ENCODE measurements around the gene SEC14L1.
"Not testable (repeated sequence)": the region's sequence is repeated elsewhere in the genome, so short reads cannot be mapped to it uniquely, and the experiment has no call there.

SEC14L1 gene

DNA sequence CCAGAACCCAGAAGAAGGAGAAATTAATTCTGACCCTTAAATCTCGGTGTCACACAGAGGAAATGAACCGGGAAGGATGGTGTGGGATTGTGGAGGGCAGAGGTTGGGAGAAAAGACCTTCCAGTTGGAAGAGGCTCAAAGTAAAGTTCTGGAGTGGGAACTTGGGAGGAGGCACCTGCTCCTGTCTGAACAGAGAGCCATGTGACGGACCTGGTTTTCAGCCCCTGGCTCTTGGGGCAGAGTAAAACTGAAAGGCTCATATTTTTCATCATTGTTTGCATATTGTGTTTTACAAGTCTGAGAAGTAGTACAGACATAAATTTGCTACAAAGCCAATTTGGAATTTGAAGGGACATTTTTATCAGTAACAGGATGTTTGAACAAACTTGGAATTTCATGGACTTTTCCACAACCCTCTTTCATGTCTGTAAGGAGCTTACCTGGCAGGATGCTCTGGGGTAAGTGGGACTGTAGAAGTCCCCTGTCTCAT is 24.4 kb upstream of the SEC14L1 start:
- no peak for DNase-seq

DNA sequence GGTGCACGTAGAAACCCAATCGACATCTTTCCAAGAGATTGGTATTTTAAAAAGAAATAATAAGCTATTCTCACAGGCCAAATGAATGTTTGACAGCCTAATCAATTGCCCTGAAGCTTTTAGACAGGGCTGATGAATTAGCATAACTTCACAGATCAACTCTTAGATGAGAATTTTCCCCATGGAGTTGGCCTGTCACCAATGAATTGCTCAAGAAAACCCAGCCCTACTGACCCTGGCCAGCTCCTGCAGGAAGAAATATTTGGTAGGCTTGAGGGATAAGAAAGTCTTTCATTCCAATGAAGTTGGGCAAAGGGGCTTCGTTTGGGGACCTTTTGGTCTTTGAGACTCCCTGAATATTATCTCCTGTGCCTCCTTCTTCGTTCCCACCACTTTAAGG is 23.4 kb upstream of the SEC14L1 start:
- DNase-seq, result no peak

DNA sequence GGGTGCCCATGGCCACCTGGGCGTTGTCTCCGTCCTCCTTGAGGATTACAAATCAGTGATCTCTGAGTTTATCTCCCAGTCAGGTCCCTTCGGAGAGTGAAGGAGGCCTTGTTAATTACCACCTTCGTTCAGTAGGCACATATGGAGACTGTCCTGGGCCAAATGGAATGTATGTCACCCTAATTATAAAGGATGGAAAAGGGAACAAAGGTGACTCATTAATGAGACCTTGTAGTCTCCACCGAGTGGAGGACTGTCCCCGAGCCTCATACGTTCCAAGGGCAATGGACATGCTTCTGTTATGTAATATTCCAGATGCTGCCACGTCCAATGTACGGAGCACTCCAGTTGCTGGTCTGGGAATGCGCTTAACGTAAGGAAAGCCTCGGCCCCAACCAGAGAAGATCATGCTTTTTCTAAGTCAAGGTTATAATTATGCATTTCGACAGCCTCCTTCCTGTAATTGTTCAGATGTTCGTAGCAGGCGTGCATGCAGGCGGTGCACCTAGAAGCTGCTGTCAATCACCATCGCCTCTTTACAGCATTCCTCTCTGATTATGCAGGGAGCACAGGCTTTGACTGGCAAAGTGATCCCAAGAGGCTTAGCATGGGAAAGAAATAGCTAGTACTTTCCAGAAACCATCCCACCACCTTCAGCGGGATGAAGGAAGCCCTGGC is 22.4 kb upstream of the SEC14L1 start:
- DNase-seq, result no peak

DNA sequence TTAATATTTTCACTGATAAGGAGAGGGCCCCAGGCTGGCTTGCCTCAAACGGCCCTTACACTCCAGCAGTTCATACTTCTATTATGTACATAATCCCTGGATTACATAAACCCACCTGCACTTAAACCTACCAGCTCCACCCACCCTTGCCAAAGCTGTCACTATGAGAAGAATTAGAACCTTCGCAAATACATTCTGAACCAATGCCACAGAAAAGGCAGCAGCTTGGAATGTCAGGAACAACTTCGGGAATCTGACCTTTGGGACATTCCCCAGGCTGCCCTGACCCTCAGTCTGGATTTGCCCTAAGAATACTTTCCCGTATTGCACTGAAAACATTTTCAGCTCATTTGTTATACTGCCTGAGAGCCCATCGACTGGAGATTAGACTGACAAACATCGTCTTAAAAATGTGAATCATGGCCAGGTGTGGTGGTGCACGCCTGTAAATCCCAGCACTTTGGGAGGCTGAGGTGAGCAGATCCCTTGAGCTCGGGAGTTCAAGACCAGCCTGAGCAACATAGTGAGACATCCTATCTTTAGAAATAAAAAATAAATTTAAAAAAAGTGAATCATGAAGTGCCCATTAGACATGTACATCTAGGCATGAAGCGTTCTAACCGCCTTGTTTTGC is 21.0 kb upstream of the SEC14L1 start:
- DNase-seq, result no peak

DNA sequence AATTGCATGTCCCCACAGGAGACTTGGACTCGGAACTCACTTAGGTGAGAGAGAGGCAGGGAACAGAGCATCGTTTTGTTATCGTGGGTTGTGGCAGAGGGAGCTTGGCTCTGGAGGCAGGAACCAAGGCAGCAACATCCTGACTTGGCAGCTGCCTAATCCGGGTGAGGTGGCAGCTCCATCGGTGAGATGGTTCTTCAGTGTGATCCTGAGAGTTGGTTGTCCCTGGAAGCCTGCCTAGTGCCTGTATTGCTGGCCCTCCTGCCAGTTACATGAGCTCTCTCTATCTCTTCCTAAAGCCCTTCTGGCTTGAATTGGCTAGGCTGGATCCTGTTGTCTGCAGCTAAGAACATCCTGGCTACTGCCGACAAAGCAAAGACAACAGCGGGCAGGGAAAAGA is 19.9 kb upstream of the SEC14L1 start:
- DNase-seq, result peak in 1 of 2 experiments; percentile 62

DNA sequence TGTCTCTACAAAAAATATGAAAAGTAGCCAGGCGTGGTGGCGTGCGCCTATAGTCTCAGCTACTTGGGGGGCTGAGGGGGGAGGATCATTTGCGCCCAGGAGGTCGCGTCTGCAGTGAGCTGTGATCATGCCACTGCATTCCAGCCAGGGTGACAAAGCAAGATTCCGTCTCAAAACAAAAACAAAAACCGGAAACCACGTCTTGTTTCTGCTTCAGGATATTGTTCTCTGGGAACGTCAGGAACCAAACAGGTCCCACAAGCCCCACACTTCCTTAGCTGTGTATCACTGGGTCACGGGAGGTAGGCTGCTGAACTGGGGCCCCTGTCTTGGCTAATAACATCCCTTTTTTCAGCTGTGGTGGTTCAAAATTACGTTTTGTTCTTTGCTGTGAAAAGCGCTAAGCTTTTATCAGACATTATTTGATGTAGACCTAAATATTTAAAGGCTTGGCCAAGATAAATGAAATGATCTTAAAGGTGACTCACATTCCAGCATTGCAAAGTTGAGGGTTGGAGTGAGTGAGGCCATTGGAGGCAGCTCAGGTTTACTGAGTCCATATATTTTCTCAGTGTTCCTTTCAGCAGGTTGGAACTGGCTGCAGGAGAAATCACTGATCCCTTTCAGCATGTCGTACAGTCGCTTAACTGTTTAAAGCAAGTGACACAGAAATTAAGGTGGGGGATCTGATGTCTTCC is 16.4 kb upstream of the SEC14L1 start:
- no peak for DNase-seq

DNA sequence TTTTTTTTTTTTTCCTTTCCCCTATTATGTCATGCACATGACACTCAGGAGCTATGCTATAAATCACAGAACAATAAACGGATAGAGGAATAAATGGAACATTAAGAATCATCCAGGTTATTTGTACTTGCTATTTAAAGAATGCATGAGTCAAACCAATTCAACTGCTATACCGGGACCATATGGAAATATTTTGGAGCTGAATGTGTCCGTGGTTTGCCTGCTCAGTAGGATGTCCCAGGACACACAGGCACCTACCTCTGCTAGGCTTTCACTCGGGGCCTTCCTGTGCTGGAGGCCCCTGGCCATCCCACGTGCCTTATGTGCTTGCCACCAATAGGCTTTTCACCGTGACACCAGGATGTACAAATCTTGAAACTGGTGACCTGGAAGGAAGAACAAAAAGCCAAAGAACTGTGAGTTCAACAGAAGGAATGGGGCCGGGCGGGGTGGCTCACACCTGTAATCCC is 15.3 kb upstream of the SEC14L1 start:
- peak in 1 of 2 experiments; percentile 22 for DNase-seq

DNA sequence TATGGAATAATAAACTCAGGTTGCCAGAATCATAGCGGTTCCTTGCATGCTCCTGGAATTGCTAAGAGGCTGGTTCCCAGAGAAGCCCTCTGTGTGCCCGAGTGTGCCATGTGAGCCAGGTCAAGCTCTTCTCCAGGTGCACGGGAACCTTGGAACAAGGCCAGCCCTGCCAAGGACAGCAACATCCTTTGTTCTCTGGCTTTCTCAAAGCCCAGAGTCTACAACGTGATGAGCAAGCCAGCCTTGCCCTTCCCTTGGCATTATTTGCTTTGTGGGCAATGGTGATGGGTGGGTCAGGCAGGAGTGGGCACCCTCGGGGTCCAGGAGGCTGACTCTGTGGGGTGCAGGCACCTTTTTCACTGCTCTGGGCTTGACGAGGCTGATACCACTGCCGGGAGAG is 14.2 kb upstream of the SEC14L1 start:
- DNase-seq, result no peak

DNA sequence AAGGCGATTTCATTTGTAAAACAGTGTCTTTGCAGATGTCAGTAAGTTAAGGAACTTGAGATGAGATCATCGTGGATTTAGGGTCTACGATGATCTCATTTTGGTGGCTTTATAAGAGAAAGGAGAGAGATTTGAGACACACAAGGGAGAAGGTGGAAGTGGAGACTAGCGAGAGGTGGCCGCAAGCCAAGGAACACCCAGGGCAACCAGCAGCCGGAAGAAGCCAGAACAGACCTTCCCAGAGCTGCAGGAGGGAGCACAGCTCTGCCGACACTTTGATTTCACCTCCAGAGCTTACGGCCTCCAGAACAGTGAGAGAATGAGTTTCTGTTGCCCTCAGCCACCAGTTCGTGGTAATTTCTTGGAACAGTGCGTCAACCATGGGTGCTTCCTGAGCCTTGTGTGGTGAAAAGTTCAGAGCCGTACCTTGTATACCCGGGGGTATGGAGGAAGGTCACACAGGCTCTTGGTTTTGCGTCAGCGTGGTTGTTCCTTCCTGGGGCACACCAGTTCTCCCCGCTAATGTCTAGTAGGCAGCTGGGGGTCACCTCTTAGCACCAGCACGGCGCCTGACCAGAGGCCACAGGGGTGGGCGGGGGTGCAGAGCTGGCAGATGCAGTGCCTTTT is 12.9 kb upstream of the SEC14L1 start:
- DNase-seq, result no peak

DNA sequence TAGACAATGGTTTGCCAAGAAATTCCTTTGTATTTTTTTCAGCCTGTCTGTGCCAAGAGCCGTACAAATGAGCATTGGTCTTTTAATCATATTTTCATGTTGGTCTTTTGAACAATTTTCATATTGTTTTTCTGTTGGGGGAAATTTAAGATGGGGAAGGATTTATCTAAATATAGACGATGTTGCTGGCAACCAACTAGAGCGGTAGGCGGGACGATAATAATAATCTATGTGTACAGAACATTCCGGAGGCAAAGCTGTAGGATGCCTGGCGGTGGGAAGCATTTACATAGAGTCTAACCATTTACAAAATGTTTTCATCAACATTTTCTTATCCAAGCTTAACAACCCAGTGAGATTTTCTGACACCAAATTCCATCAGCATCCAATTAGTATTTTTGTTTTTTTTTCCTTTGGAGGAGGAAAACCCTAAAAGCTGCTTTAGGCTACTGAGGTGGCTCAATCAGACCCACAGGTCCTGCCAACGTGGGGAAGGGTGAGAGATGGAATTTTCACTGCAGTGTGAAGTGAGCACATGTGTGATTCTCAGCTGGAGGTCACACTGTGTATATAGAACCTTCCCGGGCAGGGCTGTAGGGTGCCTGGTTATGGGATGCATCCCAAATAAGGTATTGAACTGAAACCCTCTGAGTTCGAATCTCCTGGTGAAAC is 11.7 kb upstream of the SEC14L1 start:
- DNase-seq, result no peak

DNA sequence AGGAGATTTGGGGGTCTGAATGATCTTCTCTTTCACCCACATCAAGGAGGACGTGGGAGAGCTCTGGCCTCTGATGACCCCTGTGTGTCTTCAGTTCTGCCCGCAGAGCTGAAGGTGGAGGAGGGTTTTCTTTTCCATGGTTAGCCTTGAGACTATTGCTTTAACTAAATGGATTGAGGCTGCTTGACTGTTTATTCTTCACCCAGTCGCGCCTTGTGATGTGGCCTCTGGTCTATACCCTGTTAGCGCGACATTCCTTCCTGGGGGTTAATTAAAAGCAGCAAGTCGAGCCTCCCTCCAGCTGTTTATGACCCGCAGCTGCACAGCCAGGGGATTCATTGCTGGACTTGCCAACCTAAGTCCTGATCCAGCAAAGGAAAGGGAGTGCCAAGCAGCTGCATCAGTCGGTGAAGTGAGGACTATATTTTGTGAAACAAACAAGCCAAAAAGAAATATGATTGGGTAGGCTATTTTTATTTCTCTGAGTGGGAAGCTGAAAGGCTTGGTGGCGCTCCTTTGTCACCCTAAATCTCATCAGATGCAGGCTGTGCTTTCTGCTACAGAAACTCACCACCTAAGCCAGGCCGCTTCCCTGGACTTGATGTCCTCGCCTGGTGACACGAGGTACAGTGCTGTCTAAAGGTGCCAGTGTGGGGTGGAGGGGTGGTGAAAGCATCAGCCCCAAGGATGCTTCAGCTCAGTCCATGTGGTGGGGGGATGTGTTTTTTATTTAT is 11.0 kb upstream of the SEC14L1 start:
- no peak for DNase-seq

DNA sequence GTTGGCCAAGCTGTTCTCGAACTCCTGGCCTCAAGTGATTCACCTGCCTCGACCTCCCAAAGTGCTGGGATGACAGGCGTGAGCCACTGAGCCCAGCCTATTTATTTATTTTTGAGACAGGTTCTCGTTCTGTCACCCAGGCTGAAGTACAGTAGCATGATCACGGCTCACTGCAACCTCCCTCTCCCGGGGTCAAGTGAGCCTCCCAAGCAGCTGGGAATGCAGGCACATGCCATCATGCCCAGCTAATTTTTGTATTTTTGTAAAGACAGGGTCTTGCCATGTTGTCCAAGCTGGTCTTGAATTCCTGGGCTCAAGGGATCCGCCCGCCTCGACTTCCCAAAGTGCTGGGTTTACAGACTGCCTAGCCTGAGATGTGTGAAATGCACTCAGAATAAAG is 10.2 kb upstream of the SEC14L1 start:
- DNase-seq, result no peak

DNA sequence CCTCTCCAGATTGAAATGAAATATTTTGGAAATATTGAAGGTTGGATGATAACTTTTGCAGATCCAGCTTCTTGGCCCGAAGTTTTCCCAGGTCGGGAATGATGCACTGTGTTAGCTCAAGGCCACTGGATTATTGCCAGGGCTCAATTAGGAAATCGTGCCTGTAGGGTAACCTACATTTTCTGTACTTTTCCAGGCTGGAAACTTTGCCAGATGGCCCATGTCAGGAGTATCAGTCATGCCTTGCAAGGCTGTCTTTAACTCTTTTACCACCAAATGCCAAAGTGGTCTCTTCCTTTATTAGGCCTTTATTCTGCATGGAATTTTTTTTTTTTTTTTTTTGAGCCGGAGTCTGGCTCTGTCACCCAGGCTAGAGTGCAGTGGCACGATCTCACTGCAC is 8.9 kb upstream of the SEC14L1 start:
- peak; percentile 54 to 86 for DNase-seq

DNA sequence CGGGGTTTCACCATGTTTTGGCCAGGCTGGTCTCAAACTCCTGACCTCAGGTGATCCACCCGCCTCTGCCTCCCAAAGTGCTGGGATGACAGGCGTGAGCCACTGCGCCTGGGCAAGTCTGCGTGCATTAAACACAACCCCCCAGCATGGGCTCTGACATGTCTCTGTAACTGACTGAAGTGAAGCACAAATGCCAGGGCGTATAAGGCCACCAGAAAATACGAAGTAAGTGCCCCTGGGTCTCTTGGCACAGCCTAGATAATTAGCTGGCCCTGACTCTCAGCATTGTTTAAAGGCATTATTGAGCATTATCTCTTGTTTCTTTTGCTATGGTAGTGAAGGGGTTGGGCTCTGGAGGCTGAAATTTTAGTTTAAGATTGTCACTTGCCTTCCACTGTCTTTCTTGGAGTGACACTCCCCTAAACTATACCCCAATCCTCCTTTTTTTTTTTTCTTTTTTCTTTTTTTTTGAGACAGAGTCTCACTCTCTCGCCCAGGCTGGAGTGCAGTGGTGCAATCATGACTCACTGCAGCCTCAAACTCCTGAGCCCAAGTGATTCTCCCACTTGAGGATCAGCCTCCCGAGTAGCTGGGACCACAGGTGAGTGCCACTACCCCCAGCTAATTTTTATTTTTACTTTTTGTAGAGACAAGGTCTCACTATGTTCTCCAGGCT is 8.2 kb upstream of the SEC14L1 start:
- DNase-seq, result no peak

DNA sequence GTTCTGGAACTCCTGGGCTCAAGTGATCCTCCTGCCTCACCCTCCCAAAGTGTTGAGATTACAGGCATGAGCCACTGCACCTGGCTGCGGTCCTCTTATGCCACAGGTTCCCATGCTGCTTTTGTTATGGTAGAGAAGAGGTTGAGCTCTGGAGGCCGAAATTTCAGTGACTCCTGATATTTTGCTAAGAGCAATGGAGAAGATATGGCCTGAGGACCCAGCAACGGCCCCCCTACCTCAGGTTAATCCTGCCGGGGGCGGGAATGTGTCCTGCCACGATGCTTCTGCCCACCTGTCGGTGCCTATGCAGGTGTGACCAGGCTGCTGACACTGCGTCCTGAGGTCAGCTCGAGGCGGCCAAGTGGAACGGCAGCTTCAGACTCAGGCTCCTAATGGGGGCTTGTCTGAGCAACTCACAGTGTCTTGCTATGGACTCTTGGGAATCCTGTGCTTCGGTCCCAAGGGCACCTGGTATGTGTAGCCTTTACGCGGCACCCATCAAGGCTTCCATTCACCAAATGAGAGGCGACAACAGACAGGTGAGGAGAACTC is 7.6 kb upstream of the SEC14L1 start:
- no peak for DNase-seq

DNA sequence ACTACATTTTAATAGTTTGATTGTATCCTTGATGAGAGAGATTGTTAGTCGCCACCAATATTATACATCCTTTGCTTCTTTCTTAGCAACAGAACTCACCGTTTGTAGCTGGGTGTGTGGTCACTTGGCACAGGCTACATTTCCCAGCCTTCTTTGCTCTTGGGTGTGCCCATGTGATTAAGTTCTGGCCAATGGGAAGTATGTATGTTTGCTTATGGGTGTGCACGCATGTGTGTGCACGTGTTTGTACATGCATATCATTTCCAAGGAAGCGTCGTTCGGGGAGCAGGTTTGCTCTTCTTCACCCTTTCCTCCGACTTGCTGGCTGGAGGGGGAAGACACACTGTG is 4.4 kb upstream of the SEC14L1 start:
- no peak for DNase-seq

DNA sequence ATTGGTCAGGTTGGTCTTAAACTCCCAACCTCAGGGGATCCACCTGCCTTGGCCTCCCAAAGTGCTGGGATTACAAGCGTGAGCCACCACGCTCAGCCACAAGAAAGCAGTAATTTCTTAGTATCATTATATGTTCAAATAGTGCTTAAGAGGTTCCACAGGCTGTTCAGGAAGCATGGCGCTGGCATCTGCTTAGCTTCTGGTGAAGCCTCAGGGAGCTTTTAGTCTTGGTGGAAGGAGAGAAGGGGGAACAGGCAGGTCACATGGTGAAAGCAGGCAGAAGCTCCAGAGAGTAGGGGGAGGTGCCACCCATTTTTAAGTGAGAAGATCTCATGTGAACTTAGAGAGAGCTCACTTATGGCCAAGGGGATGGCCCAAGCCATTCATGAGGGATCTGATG is 3.7 kb upstream of the SEC14L1 start:
- no peak for DNase-seq

DNA sequence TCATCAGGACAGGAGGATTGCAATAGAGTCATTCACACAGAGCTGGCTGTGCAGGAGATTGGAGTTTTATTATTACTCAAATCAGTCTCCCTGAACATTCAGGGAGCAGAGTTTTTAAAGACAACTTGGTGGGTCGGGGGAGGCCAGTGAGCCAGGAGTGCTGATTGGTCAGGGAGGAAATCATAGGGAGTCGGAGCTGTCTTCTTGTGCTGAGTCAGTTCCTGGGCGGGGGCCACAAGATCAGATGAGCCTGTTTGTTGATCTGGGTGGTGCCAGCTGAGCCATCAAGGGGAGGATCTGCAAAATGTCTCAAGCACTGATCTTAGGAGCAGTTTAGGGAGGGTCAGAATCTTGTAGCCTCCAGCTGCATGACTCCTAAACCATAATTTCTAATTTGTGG is 2.9 kb upstream of the SEC14L1 start:
- not testable (repeated sequence) for DNase-seq

DNA sequence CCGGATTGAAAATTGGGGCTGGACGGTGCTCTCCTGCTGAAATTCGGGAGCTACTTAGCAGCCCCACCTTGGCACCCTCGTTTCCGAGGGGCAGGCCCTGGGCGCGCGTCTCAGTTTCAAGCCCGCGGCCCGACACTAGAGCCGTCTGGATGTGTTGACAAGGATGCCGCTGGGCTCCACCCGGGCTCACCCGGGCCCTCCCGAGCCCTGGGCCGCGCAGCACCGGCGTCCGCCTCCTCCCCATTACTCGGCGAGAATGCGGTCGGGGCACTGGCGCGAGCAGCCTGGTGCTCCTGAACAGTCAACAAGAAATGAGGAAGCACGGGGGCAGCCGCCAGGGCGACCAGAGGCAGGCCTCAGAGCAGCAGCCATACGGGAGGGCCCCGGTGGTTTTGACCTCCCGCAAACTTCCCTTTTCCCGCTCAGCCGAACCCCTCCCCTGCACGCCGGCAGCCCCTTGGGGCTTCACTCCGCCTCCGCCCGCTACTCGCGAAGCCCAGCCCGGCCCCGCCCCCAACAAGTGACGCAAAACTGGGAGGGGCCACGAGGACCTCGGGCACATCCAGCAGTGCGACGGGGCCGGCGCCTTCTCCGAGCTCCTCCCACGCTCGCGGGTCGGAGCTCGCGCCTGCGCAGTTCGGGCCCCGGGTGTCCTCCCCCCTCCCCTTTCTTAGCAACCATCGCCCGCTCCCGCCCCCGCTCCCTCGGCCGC is 447 bp upstream of the SEC14L1 start:
- peak; percentile 97 to 100 for DNase-seq

DNA sequence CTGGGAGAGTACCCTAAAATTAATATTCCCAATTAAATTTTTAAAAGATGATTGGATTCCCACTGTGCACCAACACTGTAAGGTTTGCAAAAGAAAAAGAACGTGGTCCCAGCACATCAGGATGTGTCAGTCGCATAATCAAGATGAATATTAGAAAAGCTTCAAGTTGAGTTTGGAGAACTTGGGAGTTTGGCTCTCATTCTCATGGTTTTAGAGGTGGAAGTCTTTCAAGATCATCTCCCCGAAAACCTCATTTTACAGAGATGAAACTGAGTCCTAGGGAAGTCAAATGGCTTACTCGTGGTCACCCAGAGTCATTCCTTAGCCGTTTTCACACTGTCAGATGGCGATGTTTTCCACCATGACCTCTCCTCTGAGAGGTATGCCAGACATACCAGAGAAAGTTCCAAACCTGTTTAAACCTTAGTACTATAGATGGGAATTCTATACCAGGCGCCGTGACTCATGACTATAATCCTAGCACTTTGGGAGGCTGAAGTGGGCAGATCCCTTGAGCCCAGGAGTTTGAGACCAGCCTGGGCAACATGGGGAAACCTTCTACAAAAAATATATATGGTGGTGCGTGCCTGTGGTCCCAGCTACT is 1.2 kb downstream of the SEC14L1 start:
- DNase-seq, result no peak

Data from NCI-H446 (cell line).